Left kidney (tissue), 2 donors: ENCODE measurements around the gene RNLS. TPM values are rescaled to one million over a fixed set of nuclear protein-coding genes. Genes with fewer than 3 reads are reported as not detected.
A peak's percentile ranks its signal among the peaks of the same experiment; 100 is the strongest.
"Not testable (repeated sequence)": the region's sequence is repeated elsewhere in the genome, so short reads cannot be mapped to it uniquely, and the experiment has no call there.

Experiments
- DNase-seq: peaks from one replicate; pipeline ENCODE4 v3.0.0-alpha.2; 2013
- polyA plus RNA-seq: library from polyadenylated mRNA; unstranded; fragments of 120-200 nt; gene quantifications from one replicate; pipeline ENCODE4 v1.2.1, GENCODE V29; 2013; ENCODE audit not compliant: insufficient read length

The RNLS gene
- polyA plus RNA-seq, 1 donor = 15.3 TPM

GRCh38 chr10:88386821-88387773, 196.0 kb downstream of the RNLS start:
- peak; percentile 83 for DNase-seq

GRCh38 chr10:88386204-88386788, 196.8 kb downstream of the RNLS start:
- DNase-seq = peak; percentile 52

- DNase-seq = peak; percentile 27
Observed at GRCh38 chr10:88385601-88386203, 197.4 kb downstream of the RNLS start.

GRCh38 chr10:88383276-88383675, 199.8 kb downstream of the RNLS start:
- no peak for DNase-seq

GRCh38 chr10:88382699-88383098, 200.4 kb downstream of the RNLS start:
- DNase-seq = no peak

- no peak for DNase-seq
Observed at GRCh38 chr10:88379575-88379974, 203.5 kb downstream of the RNLS start.

GRCh38 chr10:88377510-88377909, 205.6 kb downstream of the RNLS start:
- DNase-seq = no peak

GRCh38 chr10:88374392-88375175, 208.5 kb downstream of the RNLS start:
- DNase-seq = no peak

GRCh38 chr10:88372881-88373592, 210.1 kb downstream of the RNLS start:
- no peak for DNase-seq

- no peak for DNase-seq
Observed at GRCh38 chr10:88372051-88372715, 210.9 kb downstream of the RNLS start.

GRCh38 chr10:88370713-88371112, 212.4 kb downstream of the RNLS start:
- DNase-seq = no peak

- DNase-seq = no peak
Observed at GRCh38 chr10:88366772-88367171, 216.3 kb downstream of the RNLS start.

- no peak for DNase-seq
Observed at GRCh38 chr10:88361995-88362807, 220.9 kb downstream of the RNLS start.

GRCh38 chr10:88361494-88361893, 221.6 kb downstream of the RNLS start:
- DNase-seq = no peak

- not testable (repeated sequence) for DNase-seq
Observed at GRCh38 chr10:88355750-88356149, 227.4 kb downstream of the RNLS start.

GRCh38 chr10:88347597-88348304, 235.4 kb downstream of the RNLS start:
- DNase-seq = no peak

GRCh38 chr10:88347022-88347421, 236.1 kb downstream of the RNLS start:
- no peak for DNase-seq

GRCh38 chr10:88346144-88346977, 236.8 kb downstream of the RNLS start:
- DNase-seq = no peak
